ENCODE measurements around the gene RPL19. TPM values are rescaled to one million over a fixed set of nuclear protein-coding genes. Genes with fewer than 3 reads are reported as not detected.
A peak's percentile ranks its signal among the peaks of the same experiment; 100 is the strongest.

RPL19 gene
- total RNA-seq, 1 donor from 2014 or later, result 877 TPM

GRCh38 chr17:39230361-39230760 lies 30.3 kb downstream of the RPL19 start:
- DNase-seq, result no peak
- Mint-ChIP-seq H3K9me3 (ENCODE audit: unreplicated experiment) (peaks cover 4% of the 10 kb centered on the region), H3K27ac (ENCODE audit: unreplicated experiment) (no peak overlapping the region), H3K36me3 (ENCODE audit: unreplicated experiment) (no peaks in the 10 kb centered on the region), H3K4me1 (ENCODE audit: low read depth, unreplicated experiment) (peaks cover 17% of the 10 kb centered on the region), H3K4me3 (ENCODE audit: unreplicated experiment) (no peak overlapping the region), H3K27me3 (ENCODE audit: unreplicated experiment) (peaks cover 6% of the 10 kb centered on the region)
- TF ChIP-seq, protein P1, sequence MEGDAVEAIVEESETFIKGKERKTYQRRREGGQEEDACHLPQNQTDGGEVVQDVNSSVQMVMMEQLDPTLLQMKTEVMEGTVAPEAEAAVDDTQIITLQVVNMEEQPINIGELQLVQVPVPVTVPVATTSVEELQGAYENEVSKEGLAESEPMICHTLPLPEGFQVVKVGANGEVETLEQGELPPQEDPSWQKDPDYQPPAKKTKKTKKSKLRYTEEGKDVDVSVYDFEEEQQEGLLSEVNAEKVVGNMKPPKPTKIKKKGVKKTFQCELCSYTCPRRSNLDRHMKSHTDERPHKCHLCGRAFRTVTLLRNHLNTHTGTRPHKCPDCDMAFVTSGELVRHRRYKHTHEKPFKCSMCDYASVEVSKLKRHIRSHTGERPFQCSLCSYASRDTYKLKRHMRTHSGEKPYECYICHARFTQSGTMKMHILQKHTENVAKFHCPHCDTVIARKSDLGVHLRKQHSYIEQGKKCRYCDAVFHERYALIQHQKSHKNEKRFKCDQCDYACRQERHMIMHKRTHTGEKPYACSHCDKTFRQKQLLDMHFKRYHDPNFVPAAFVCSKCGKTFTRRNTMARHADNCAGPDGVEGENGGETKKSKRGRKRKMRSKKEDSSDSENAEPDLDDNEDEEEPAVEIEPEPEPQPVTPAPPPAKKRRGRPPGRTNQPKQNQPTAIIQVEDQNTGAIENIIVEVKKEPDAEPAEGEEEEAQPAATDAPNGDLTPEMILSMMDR (IDR thresholded peaks at IDR 0.05; ENCODE audit: partially characterized antibody, unreplicated experiment), result no peak

DNA sequence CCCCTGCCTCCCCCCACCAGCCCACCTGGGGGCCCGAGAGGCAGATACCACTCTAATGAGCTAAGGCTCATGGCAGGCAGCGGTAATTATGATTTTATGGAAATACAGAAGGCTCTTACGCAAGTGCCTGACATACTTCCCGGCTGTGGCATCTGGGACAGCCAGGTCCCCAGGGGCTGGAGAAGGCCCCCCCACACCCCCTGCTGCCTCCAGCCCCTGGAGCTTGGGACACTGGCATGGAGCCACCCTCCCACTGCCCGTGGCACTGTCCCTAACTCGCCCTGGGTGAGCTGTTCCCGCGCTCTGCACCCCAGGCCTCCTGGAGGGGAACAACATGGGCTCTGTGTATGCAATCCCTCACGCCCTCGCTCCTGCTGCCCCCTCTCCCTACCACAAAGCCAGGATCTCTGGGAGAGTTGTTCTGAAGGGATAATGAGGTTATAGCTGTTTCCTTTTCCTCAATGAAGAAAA lies 31.0 kb downstream of the RPL19 start:
- peak; percentile 24 for DNase-seq
- Mint-ChIP-seq H3K27ac (ENCODE audit: unreplicated experiment) (no peak overlapping the region), H3K4me1 (ENCODE audit: low read depth, unreplicated experiment) (peaks cover 20% of the 10 kb centered on the region), H3K27me3 (ENCODE audit: unreplicated experiment) (peaks cover 9% of the 10 kb centered on the region), H3K4me3 (ENCODE audit: unreplicated experiment) (no peak overlapping the region), H3K9me3 (ENCODE audit: unreplicated experiment) (peaks cover 7% of the 10 kb centered on the region), H3K36me3 (ENCODE audit: unreplicated experiment) (no peaks in the 10 kb centered on the region)
- TF ChIP-seq, protein P1 (IDR thresholded peaks at IDR 0.05; ENCODE audit: partially characterized antibody, unreplicated experiment), result no peak

DNA sequence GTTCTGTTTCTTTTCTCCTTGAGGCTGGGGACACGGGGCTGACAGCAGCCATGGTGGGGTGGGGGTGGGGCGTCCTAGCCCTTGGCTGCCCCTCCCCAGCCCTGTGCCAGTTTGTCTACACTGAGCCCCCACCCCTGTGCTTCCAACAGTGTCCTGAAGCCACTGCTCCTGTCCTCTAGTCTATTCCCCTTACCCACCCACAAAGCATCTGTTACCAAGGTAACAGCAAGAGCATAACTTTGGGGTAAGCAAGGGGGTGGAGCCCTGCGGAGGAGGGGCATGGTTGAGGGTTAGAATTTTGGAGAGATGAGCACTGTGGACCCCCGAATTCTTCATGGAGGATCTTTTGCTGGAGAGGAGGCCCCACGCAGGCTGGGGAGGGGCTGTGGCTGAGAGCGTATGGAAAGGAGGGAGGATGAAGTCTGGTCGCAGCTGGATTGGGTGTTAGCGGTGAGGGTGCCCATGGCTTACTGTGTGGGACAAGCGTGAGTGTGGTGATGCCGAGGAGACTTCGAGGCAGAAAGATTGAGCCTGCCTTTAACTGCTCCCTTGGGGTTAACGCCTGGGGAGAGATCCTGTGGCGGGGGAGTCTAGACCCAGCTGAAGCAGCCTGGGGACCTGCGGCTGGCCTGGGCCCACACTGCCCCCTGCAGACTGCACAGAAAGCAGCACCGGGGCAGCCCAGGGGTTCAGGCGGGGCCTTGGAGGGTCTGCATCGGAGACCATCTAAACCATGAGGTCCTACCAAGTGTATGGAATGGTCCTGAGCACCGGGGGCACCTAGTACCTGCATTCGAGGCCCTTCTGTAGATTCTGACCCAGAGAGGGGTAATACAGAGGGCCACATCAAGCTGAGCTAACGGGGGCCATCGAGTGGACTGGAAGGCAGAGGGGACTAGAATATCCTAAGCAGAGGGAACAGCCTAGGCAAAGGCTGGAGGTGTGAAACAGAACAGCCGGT lies 31.8 kb downstream of the RPL19 start:
- Mint-ChIP-seq H3K4me1 (ENCODE audit: low read depth, unreplicated experiment) (peaks cover 19% of the 10 kb centered on the region), H3K27me3 (ENCODE audit: unreplicated experiment) (peaks cover 9% of the 10 kb centered on the region), H3K27ac (ENCODE audit: unreplicated experiment) (no peak overlapping the region), H3K4me3 (ENCODE audit: unreplicated experiment) (peak overlapping the region; percentile 0), H3K36me3 (ENCODE audit: unreplicated experiment) (no peaks in the 10 kb centered on the region), H3K9me3 (ENCODE audit: unreplicated experiment) (peaks cover 7% of the 10 kb centered on the region)
- TF ChIP-seq, protein P1 (IDR thresholded peaks at IDR 0.05; ENCODE audit: partially characterized antibody, unreplicated experiment), result peak; percentile 66
- DNase-seq, result peak; percentile 77

GRCh38 chr17:39235555-39236449 lies 35.7 kb downstream of the RPL19 start:
- Mint-ChIP-seq H3K4me3 (ENCODE audit: unreplicated experiment) (no peak overlapping the region), H3K9me3 (ENCODE audit: unreplicated experiment) (peaks cover 3% of the 10 kb centered on the region), H3K4me1 (ENCODE audit: low read depth, unreplicated experiment) (peaks cover 14% of the 10 kb centered on the region), H3K27ac (ENCODE audit: unreplicated experiment) (peak overlapping the region; percentile 88), H3K36me3 (ENCODE audit: unreplicated experiment) (no peaks in the 10 kb centered on the region), H3K27me3 (ENCODE audit: unreplicated experiment) (peaks cover 6% of the 10 kb centered on the region)
- DNase-seq, result peak; percentile 67
- TF ChIP-seq, protein P1 (IDR thresholded peaks at IDR 0.05; ENCODE audit: partially characterized antibody, unreplicated experiment), result peak; percentile 89
